HepG2 (cell line): Measurements from ENCODE around the gene UNC13D. TPM values are rescaled to one million over a fixed set of nuclear protein-coding genes. Genes with fewer than 3 reads are reported as not detected.
A peak's percentile ranks its signal among the peaks of the same experiment; 100 is the strongest.

Experiments
- AKNA ChIP-seq: sonication (generic); formaldehyde crosslinking; IDR thresholded peaks from 2 replicates; pipeline ENCODE4 v1.4.0; 2020; ENCODE audit warnings: missing genetic modification reagents, borderline replicate concordance
- CAMTA2 ChIP-seq: sonication (generic); formaldehyde crosslinking; IDR thresholded peaks from 2 replicates; pipeline ENCODE4 v1.4.0; 2020; ENCODE audit warnings: mild to moderate bottlenecking, missing genetic modification reagents, borderline replicate concordance
- CEBPZ ChIP-seq: IDR thresholded peaks from 2 replicates; pipeline ENCODE4 v1.6.1; 2012; ENCODE audit warnings: low read length, improper control_type of control experiment
- DRAP1 ChIP-seq: IDR thresholded peaks from 2 replicates; pipeline ENCODE4 v1.6.1; 2016; ENCODE audit warnings: missing genetic modification reagents, missing compliant biosample characterization
- HOXA5 ChIP-seq: sonication (generic); formaldehyde crosslinking; IDR thresholded peaks from 2 replicates; pipeline ENCODE4 v1.4.0; 2020; ENCODE audit warnings: missing genetic modification reagents
- JARID2 ChIP-seq: sonication (generic); formaldehyde crosslinking; IDR thresholded peaks from 2 replicates; pipeline ENCODE4 v1.8.1; 2023; ENCODE audit warnings: missing genetic modification reagents, inconsistent platforms; ENCODE audit not compliant: insufficient replicate concordance
- NFIB ChIP-seq: sonication (generic); formaldehyde crosslinking; IDR thresholded peaks from 2 replicates; pipeline ENCODE4 v1.9.0; 2021; ENCODE audit warnings: missing genetic modification reagents, mild to moderate bottlenecking, borderline replicate concordance
- NR2F6 ChIP-seq, 2 experiments: IDR thresholded peaks; 2 replicates each; pipeline ENCODE4 v1.6.1; 2016; ENCODE audit warnings: antibody characterized with exemption in 1 of 2, mild to moderate bottlenecking in 1 of 2
- SIN3B ChIP-seq: fragments of 150-350 bp; IDR thresholded peaks from 2 replicates; pipeline ENCODE4 v1.6.1; 2014; ENCODE audit warnings: low read length
- SKI ChIP-seq: fragments of 450-650 bp; IDR thresholded peaks from one replicate; pipeline ENCODE4 v1.6.1; 2018; ENCODE audit warnings: mild to moderate bottlenecking; ENCODE audit not compliant: partially characterized antibody
- TAF1 ChIP-seq: sonication (generic); formaldehyde crosslinking; IDR thresholded peaks from 2 replicates; pipeline ENCODE4 v1.4.0; 2020; ENCODE audit warnings: missing genetic modification reagents
- TBX2 ChIP-seq: sonication (generic); formaldehyde crosslinking; IDR thresholded peaks from 2 replicates; pipeline ENCODE4 v1.5.0; 2020; ENCODE audit warnings: missing genetic modification reagents, mild to moderate bottlenecking, borderline replicate concordance
- XRCC5 ChIP-seq: fragments of 200-400 bp; formaldehyde crosslinking; optimal IDR thresholded peaks from 2 replicates; pipeline ENCODE3; 2017; ENCODE audit warnings: mild to moderate bottlenecking, low read length
- ZNF251 ChIP-seq: sonication (generic); formaldehyde crosslinking; IDR thresholded peaks from 2 replicates; pipeline ENCODE4 v1.9.0; 2021; ENCODE audit warnings: mild to moderate bottlenecking, missing genetic modification reagents
- ZNF256 ChIP-seq: sonication (generic); formaldehyde crosslinking; conservative IDR thresholded peaks from 2 replicates; pipeline ENCODE4 v1.4.0; 2020; ENCODE audit warnings: missing genetic modification reagents
- ZNF574 ChIP-seq: sonication (generic); formaldehyde crosslinking; IDR thresholded peaks from 2 replicates; pipeline ENCODE4 v1.4.0; 2020; ENCODE audit warnings: missing genetic modification reagents
- ZNF816 ChIP-seq: sonication (generic); formaldehyde crosslinking; IDR thresholded peaks from 2 replicates; pipeline ENCODE4 v1.8.0; 2022; ENCODE audit warnings: missing genetic modification reagents, mild to moderate bottlenecking, borderline replicate concordance
- ZNF878 ChIP-seq: sonication (generic); formaldehyde crosslinking; IDR thresholded peaks from 2 replicates; pipeline ENCODE4 v1.8.1; 2023; ENCODE audit warnings: mild to moderate bottlenecking, missing genetic modification reagents, moderate library complexity
- polyA plus RNA-seq, 8 experiments: library from polyadenylated mRNA; depleted of rRNA in 3 of 8; stranded (reverse) in 7 of 8; unstranded in 1 of 8; fragments of >200 nt; fragmentation: Illumina TruSeq in 4 of 8; extraction: Trizol in 4 of 8; gene quantifications; 2 replicates each; pipeline versions ENCODE4 v1.2.1 to v1.2.3, GENCODE V29; 2011 to 2016; ENCODE audit warnings: low read depth in 4 of 8, missing spikeins in 1 of 8, mixed read lengths in 1 of 8; ENCODE audit not compliant: insufficient read depth in 1 of 8
- total RNA-seq, 5 experiments: library from RNA; depleted of rRNA; stranded (reverse); fragments of >200 nt; fragmentation: Illumina TruSeq; extraction: Trizol; gene quantifications; 2 replicates each; pipeline ENCODE4 v1.2.3, GENCODE V29; 2016; ENCODE audit warnings: low read depth in 1 of 5

The UNC13D gene
- total and polyA plus RNA-seq, 2 of the 13 experiments (the other 11 are each of a cell fraction or from before 2014, with no cell fraction given) = 29.7 to 42.7 TPM

- no peak for TF ChIP-seq ZNF878 (CRISPR knock-in tag)
- TF ChIP-seq NR2F6 (IDR thresholded peaks at IDR 0.05) = no peak
- TF ChIP-seq NR2F6 (CRISPR knock-in tag; IDR thresholded peaks at IDR 0.05) = peak; percentile 45; the same call in 1 of the 2 replicates
- TF ChIP-seq AKNA (CRISPR knock-in tag) = no peak
- peak; percentile 82 for TF ChIP-seq ZNF574 (CRISPR knock-in tag)
- no peak for TF ChIP-seq JARID2 (CRISPR knock-in tag)
- TF ChIP-seq SKI = peak; percentile 19
- no peak for TF ChIP-seq NFIB
- TF ChIP-seq ZNF251 (CRISPR knock-in tag) = no peak
- peak; percentile 87 for TF ChIP-seq CAMTA2 (CRISPR knock-in tag)
- TF ChIP-seq TBX2 (CRISPR knock-in tag) = peak; percentile 87; the same call in 1 of the 2 replicates
- 0 out of 2 replicates have a peak, but pooled peaks have one; percentile 2 for TF ChIP-seq HOXA5 (CRISPR knock-in tag)
- peak; percentile 21 for TF ChIP-seq XRCC5
- 0 out of 2 replicates have a peak, but pooled peaks have one; percentile 34 for TF ChIP-seq SIN3B
- no peak for TF ChIP-seq TAF1 (CRISPR knock-in tag)
- no peak for TF ChIP-seq CEBPZ
- TF ChIP-seq ZNF256 (CRISPR knock-in tag) = no peak; the same call in 1 of the 2 replicates
- peak; percentile 80 for TF ChIP-seq ZNF816 (CRISPR knock-in tag)
- peak; percentile 77 for TF ChIP-seq DRAP1 (CRISPR knock-in tag)
These were observed 59.7 kb downstream of the UNC13D start, which contains the start of gene UNK (continued) for GRCh38 chr17:75784473-75785015.
